ENCODE measurements around the gene CCDC71.

CCDC71 gene

DNA sequence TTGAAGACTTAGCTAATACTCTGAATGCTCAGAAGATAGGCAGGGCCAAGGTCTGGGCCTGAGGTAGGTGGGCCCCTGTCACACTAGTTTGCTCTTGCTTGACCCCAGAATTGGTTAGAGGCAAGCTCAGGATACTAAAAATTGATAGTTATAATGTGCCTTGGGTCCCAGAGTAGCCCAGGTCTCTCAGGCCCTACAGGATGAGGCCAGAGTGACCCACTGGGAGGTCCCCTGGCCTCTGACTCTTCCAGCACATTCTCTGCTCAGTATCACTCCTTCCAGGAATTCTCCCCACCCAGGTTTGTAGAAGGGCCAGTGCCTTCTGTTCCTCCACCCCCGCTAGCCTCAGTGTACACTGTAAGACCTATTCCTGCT, 4.6 kb upstream of the CCDC71 start:
- FAIRE-seq, result no peak
- DNase-seq (ENCODE audit: low spot score), result no peak

DNA sequence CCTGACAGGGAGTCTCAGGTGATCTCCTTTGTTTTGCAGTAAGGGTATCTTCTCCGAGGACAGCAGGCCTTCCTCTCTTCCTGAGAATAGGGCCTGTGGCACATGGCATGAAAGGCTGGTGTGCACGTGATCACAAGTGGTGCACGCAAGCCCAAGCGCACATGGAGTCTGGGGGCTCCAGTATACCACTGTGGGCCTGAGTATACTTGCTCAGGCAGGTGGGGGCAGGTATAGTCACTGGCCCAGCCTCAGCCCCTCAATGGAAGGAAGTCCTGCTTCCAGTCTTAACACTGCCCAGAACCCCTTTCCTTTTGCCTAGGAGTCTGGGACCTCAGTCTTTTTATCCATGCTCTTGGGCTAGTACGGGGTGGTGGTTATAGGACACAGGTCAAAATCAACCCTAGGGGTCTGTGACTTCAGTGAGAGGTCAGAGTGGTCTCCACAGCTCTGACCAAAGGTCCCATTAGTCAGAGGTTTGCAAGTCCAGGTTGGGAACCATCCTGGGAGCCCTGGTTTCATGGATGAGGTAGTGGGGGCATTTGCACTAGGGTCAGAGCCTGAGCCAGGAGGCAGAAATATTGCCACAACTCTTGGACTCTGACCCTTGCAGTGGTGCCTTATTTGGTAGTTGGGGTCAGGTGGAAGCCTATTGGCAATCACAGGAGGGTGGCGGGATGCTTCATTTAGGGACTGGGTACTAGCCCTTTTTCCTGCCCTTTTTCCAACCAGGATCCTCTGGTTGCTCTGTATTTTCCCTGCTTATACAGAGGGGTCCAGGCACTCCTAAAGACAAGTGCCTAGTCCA, 823 bp upstream of the CCDC71 start:
- DNase-seq (ENCODE audit: low spot score) (no peak), FAIRE-seq (no peak)

DNA sequence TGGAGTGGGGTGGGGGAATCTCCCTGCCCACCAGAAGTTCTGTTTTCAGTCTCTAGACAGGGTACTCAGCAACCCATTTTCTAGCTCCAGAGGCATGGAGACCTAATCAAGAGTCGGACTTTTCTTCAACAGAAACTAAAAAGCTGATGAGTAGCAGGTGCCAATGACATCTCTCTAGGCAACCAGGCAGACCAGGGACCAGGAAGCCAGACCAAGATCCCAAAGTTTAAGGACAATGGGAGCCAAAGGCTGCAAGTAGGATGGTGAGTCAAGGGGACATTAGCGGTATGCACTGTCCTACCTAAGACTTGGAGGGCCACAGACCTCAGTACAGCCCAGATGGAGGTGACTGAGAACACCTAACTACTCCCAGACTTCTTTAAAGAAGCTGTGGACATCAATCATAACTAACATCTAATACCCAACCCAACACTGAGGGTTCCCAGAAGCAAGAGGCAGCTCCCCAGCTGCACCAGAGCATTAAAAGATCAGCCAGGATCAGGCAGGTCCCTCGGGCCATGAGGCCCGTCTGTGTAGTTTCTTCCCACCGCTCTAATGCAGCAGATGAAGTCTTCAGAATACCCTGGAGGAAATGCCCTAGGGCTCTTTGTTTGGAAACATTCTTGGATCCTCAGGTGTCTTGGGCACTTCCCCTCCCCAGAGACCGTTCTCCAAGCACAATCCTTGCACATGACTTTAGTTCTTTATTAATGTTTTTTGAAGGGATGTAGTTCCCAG, 979 bp downstream of the CCDC71 start:
- no peak for FAIRE-seq
- DNase-seq (ENCODE audit: low spot score), result no peak

DNA sequence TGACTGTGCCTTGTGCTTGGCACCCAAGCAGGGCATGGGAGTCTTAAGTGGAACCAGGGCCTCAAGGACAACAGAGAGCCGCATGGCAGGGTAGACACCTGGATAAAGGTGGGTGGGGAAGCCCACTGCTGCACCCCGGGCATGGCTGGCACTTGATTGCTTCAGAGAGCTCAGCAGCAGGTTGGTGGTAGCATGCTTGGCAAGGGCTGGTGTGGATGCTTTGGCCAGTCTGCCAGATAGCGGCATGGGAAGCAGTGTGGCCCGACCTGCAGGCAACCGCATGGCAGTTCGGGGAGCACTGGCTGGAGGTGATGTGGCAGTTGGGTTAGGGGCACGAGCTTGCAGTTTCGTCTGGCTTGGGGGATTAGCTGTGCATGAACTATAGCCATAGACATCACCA, 2.5 kb downstream of the CCDC71 start:
- FAIRE-seq (no peak), DNase-seq (ENCODE audit: low spot score) (no peak)

DNA sequence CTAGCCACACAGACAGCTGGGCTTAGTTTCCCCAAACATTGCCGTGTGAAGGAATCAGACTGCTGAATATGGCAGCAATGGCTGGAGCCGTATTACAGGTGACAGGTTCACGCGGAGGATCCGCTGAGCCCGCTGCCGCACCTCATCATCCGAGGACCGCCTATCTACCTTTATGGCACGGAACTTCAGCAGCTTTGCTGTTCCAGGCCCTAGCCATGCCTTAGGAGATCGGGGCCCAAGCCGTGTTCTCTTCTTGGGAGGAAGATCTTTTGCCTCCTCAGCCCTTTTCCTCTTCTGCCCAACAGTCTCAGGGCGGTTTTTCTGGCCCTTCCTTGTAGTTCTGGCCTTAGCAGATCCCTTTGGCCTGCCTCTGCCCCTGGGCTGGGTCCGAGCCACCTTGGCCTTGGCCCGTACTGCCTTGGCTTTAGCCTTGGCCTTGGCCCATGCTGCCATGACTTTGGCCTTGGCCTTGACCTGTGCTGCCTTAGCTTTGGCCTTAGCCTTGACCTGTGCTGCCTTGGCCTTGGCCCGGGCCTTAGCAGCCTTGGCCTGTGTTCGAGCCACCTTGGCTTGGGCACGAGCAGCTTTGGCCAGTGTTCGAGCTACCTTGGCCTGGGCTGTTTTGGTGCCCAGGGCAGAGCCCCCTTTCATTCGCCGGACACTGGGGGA, 3.2 kb downstream of the CCDC71 start:
- no peak for FAIRE-seq

DNA sequence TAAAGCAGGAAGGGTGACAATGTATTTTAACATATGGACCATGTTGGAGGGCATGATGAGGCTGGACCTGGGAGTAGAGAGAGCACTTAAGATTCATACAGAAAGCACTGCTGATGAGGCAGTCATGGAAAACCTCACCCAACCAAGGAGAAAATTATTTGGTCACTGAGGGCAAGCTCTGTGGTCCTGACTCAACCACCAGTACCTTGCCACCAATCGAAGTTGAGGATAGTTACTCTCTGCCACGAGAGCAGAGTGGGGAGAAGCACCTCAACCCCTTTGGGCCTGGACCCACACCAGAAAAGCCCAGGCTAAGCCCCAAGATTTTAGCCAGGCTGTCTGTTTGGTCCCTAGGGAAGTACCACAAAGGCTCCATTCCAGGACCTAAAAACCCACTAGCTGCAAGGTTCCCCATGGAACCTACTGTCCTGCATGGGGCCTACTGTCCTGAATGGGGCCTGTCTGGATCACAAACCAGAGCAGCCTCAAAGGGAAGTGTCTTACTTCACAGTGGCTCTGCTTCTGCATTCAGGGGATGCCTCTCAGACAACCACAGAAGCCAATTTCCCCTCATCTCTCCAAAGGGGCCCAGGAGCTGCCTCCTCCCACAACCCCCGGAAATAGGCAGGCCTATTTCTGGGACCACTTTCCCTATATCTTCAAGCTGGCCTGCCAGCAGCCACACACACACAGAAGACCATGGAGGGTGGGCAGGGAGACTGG, 4.2 kb downstream of the CCDC71 start:
- no peak for FAIRE-seq

More for the DNA sequence above, 3.2 kb downstream of the CCDC71 start:
- DNase-seq (ENCODE audit: low spot score), result no peak

DNA sequence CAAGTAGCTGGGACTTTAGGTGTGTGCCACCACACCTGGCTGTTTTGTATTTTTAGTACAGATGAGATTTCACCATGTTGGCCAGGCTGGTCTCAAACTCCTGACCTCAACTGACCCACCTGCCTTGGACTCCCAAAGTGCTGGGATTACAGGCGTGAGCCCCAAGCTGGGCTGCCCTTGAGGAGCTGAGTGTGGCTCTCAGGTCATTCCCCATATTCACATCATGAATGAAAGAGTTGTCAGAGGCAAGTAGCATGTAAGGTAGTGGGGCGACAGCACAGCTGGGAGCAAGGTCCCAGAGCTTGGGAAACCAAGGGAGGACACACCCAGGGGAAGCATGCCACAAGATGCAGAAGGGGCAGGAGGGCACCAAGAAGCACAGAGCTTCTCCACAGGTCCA, 4.9 kb downstream of the CCDC71 start:
- DNase-seq (ENCODE audit: low spot score) (no peak), FAIRE-seq (no peak)

More for the DNA sequence above, 4.2 kb downstream of the CCDC71 start:
- DNase-seq (ENCODE audit: low spot score), result no peak

DNA sequence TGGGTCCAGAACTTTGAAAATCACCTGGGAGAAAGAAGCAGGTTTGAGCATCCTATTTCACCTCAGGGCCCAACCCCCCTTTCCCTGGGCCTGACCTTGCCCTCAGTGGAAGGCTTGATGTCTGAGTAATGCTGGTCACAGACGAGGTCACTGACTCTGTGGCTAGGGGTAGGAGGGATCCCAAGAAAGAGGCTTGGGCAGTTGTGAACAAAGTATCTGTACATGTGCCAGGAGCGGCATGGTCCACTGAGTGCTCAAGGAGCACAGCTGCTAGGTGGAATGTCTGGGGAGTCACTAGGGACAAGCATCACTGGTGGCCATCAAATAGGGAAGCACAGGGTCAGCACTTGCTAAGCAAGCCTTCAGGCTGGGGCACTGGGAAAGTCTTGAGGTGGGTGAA, 7.3 kb downstream of the CCDC71 start:
- FAIRE-seq (no peak), DNase-seq (ENCODE audit: low spot score) (no peak)

DNA sequence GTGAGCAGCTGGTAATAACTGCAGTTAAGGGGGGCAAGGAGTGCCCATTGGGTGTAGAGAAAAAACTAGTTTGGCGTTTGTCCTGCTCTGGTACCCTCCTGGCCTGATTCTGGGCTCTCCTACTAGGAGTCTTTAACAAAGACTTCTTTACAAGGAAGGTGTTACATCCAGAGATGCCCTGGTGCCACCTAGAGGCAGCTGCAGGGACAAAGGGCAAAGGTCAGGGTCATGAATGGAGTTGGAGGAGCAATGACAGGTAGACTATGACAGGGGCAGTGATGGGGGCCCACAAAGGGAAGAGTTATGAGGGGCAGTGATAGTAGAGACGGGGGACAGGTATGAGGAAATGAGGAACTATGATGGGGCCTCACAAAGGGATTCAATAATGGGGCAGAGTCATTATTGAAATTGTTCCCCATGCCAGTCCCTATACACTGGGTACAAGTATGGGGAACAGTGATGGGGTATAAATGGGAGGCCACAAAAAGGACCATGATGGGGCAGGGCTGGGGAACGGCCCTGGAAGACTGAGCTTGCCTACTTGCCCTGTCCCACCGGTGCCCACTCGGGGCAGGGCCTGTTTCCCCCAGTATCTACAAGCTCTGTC, 7.9 kb downstream of the CCDC71 start:
- FAIRE-seq (no peak), DNase-seq (ENCODE audit: low spot score) (peak; percentile 36)

DNA sequence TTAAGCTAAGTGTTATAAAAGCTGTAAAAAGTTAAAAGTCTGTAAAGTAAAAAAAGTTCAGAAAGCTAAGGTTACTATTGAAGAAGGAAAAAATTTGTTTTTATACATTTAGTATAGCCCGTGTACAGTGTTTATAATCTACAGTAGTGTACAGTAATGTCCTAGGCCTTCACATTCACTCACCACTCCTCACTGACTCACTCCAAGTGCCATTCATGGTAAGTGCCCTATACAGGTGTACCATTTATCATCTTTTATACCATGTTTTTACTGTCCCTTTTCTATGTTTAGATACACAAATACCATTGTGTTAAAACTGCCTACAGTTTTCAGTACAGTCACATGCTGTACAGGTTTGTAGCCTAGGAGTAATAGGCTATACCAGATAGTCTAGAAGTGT, 8.8 kb downstream of the CCDC71 start:
- DNase-seq (ENCODE audit: low spot score), result no peak
- peak; percentile 48 for FAIRE-seq

DNA sequence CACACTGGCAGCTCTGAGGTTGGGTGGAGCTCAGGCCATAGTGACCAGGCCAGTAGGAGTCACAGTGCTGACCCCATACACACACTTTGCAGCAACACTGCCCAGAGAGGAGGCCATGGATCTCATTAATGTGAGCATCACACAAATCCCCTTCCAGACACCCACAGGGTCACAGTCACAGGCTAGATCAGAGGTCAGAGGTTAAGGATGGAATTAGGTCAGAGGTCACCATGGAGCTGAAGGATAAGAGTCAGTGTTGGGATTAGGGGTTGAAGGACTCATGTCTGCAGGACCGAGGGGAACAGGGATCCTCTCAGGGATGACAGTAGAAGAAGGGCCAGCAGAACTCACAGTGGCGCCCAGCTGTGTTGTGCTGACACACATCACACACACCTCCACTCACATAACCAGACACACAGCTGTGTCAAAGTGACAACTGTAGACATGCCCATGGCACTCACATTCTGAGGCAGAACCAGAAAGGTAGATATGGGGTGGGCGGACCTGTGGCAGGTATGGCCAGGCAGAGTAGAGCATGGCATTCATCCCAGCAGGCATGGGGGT, 12.7 kb downstream of the CCDC71 start:
- FAIRE-seq (no peak), DNase-seq (ENCODE audit: low spot score) (no peak)

DNA sequence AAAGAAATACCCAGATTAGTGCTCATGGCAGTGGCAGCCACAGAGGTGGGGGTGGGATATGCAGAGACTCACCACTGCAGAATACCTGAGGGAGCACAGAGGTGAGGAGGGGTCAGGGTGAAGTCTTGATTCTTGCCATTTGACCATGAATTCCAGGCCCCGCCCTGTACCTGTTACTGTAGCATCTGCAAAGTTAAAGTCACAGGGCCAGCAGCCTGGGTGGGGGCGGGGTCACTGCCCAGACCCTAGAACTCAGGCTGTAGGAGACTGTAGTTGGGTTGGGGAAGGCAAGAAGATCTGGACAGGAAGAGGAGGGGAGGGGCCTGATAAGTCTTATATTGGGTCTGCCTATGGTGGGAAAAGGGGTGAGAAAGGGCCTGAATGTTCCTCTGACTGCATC, 14.5 kb downstream of the CCDC71 start:
- FAIRE-seq (no peak), DNase-seq (ENCODE audit: low spot score) (no peak)

DNA sequence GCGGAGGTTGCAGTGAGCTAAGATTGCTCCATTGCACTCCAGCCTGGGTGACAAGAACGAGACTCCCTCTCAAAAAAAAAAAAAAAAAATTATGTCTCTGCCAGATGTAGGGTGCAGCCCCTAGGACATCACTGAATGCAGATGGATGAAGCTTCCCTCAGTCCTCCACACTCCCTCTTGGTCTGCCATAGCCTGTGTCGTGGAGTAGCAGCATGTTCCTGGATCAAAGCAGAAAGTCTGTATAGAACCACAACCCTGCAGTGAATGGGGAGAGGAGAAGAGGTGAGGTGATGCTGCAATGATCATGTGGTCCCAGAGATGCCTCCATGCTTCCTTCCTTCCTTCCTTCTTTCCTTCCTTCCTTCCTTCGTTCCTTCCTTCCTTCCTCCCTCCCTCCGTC, 18.0 kb downstream of the CCDC71 start:
- no peak for FAIRE-seq

DNA sequence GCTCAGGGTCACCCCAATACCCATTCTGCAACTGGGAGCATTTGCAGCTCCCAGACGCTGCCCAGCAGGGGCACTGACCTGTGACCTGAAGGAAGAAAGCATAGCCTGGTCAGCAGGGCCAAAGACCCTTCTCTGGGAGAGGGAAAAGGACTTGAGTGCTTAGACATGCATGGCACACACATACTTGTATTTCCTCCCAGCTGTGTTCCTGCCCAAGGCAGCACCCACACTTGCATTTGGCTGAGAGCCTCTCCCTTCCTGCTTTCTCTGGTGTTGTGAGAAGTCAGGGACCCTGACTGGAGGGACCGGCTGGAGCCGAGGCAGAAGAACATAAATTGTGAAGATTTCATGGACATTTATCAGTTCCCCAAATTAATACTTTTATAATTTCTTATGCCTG, 26.1 kb downstream of the CCDC71 start:
- DNase-seq (ENCODE audit: low spot score) (no peak), FAIRE-seq (peak; percentile 44)

More for the DNA sequence above, 18.0 kb downstream of the CCDC71 start:
- DNase-seq (ENCODE audit: low spot score), result no peak

DNA sequence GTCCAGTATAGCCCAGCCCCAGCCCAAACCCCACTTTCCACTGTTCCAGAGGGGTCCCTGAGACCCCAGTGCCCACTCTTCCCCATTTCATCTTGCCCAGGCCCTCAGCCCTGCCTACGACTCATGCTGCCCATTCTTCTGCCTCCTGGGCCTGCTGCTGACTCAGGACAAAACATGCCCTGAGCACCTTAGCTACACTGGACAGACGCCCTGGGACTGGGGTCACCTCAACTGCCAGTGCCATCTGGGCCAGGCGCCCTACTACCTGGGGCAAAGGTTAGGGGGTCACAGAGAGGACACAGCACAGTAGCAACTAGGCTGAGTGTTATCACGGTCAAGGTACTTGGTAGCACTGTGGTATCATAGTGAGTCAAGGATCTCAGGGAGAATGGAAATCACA, 30.6 kb downstream of the CCDC71 start:
- FAIRE-seq, result no peak
- no peak for DNase-seq (ENCODE audit: low spot score)

DNA sequence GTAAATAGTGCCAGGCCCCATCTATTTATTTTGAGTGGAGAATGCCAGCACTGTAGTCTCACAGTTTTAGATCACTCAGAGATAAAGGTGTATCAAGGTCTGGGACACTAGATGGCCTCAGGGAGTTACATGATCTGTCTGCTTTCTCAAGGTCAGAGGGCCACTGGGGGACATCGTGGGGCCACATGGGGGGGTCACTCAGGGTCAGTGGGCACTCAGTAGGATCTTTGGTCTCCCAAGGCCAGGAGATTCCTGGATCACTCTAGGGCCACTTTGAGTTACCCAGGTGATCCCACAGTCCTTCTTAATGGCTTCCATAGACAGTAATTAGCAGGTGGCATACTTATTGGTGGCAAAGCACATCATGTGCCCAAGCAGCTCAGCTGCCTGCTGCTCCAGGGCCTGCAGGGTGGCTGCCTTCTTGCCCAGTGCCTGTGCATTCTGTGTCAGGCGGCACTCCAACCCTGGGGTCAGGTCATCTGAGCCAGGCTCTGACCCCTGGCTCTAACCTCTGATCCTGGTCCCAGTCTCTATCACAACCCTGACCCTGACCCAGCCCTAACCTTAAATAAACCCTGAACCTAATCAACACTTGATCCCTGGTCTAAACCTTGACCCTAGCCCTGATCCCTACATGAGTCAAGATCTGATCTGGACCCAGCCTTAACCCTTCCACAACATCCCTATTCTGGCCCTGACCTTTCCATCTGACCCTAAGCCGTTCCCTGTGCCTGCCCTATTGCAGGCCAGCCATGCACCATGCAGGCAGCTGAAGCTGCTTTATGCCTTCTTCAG, 31.5 kb downstream of the CCDC71 start:
- FAIRE-seq, result no peak
- peak; percentile 44 for DNase-seq (ENCODE audit: low spot score)

DNA sequence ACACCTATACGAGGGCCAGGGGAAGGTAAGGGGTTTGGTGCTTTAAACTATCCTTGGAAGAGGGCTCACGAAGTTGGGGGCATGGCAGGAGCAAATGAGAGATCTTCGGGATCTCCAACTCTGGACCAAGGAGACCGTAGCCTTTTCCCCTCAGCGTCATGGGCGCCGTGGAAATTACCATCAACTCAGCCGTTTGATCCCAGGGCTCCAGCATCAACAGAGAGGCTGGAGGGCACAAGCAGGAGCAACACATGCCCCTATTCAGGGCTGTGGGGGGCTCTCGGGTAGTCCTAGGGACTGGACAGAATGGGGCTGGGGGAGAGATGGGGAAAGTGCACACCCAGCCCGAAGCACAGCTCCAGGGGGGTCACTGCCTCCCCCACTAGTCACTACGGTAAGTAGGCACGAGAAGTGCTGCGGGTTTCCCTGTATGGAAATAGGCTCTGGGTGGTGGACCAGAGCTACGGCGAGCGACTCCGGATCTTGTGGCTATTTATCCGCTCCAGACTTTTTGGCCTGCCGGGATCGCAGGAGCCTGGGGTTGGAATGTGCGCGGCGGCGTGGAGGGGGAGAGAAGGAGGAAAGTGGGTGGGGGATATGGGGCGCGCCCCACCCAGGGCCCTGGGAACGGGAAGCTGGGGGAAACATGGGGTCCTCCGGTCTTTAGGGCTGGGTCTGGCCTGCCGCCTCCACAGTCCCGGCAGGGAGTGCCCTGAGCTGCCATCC, 32.7 kb downstream of the CCDC71 start:
- peak; percentile 92 for DNase-seq (ENCODE audit: low spot score)
- FAIRE-seq, result no peak

DNA sequence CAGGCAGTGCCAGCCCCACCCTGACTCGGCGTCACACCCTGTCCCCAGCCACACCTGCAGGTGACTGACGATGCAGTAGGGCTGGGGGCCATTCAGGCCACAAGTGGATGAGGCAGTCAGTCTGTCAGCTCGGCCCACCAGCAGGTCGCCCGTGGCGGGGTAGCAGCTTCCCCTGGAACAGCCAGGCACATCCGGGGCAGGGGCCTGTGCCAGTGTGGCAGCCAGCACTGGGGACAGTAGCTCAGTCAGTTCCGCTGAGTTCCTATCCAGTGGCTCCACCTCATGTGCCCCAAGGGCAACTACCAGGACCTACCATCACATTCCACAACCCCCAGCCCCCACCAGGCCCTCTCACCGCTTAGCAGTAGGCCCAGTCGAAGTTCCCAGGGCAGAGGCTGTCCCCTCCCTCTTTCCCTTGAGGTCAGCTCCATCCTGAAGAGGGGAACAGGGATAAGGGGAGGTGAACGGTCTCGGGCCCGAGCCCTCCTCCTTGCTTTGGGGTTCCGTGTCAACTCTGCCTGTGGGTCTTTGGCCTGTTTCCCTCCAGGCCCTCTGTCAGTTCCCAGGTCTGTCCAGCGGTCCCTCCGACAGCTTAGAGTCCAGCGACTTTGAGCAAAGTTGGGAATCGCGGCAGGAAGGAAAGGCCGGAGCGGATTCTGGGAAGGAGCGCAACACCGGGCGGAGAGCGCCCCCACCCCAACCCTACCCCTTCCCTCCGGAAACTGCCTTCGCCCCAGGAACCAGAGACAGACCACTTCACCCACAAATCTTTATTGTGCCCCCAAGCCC, 33.5 kb downstream of the CCDC71 start, which contains the start of gene LAMB2:
TSS of gene LAMB2 (minus strand) at position 614 of the 789 bp plus-strand sequence. CDS start at position 431, 183 bp downstream.
- DNase-seq (ENCODE audit: low spot score) (peak; percentile 87), FAIRE-seq (peak; percentile 82)
